ENCODE measurements around the gene SPRY4. TPM values are rescaled to one million over a fixed set of nuclear protein-coding genes. Genes with fewer than 3 reads are reported as not detected.

The SPRY4 gene
- total and polyA plus RNA-seq, 4 donors, result 2.7 to 9.6 (median 4.9) TPM

DNA sequence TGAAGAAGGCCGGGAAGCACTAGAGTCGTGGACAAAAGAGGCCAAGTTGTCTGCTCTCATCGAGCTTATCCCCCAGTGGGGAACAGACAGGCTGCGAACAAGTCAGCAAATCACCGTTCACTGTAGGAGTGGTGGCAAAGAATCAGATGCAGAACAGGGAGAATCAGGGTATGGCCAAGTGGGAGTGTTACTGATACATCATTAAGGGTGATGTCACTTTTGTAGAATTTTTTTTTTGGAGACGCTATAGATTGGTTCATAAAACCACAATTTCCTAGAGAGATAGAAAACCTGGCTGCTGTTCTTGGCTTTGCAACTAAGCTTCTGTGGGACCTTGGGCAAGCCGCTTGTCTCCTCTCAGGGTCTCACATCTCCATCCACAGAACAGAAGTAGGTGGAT, 21.3 kb downstream of the SPRY4 start (continued):
- no peak for TF ChIP-seq ZBTB33 (IDR thresholded peaks at IDR 0.05)
- TF ChIP-seq, protein P1, sequence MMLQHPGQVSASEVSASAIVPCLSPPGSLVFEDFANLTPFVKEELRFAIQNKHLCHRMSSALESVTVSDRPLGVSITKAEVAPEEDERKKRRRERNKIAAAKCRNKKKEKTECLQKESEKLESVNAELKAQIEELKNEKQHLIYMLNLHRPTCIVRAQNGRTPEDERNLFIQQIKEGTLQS (IDR thresholded peaks at IDR 0.05), result no peak
- no peak for TF ChIP-seq JUND (IDR thresholded peaks at IDR 0.05)
- TF ChIP-seq TAF1 (conservative IDR thresholded peaks at IDR 0.05), result no peak
- TF ChIP-seq RXRA (IDR thresholded peaks at IDR 0.05), result no peak
- TF ChIP-seq GABPA (IDR thresholded peaks at IDR 0.05 in 1 of 2, conservative IDR thresholded peaks at IDR 0.05 in 1 of 2), result no peak
- TF ChIP-seq FOXA2 (IDR thresholded peaks at IDR 0.05), result no peak
- TF ChIP-seq EGR1 (IDR thresholded peaks at IDR 0.05; ENCODE audit: low read depth in 2 of 2), result no peak

DNA sequence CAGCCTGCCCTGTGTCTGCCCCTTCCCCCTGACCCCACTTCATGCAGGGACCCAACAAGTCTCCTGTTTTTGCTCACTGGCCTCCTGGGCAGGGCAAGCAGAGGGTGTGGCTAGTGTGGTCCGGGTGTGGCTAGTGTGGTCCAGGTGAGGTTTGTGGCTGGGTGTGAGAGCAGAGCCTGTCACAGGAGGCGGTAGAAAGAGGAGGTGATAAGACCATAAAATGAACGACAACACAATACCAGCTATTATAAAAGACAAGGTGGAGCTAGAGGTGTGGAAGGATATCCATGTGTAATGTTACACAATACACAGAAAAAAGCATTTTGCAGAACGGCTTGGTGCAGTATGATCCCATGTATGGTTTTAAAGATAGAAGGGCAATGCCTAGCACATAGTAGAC, 23.3 kb downstream of the SPRY4 start:
- no peaks in the 10 kb centered on the region for H3K27me3 ChIP-seq (ENCODE audit: control insufficient read depth in 4 of 4, insufficient read depth in 4 of 4, low read length in 3 of 4)
- 72% methylated on average over 4 of the region's 4 CpGs for WGBS
- no peak overlapping the region for H3K27ac ChIP-seq (ENCODE audit: low read depth in 1 of 2, low read length in 2 of 2)
- no peak overlapping the region for H3K4me3 ChIP-seq (ENCODE audit: low read depth in 1 of 3, low read length in 3 of 3)
- DNase-seq (ENCODE audit: low spot score), result no peak
- no peaks in the 10 kb centered on the region for H3K9me3 ChIP-seq (ENCODE audit: control insufficient read depth in 4 of 4, low read length in 3 of 4)
- H3K4me1 ChIP-seq (ENCODE audit: control insufficient read depth in 4 of 4, insufficient read depth in 4 of 4, low read length in 3 of 4), result no peaks in the 10 kb centered on the region
- no peaks in the 10 kb centered on the region for H3K36me3 ChIP-seq (ENCODE audit: control insufficient read depth in 4 of 4, insufficient read depth in 3 of 4, low read depth in 1 of 4, low read length in 3 of 4)
- TF ChIP-seq, protein P2, sequence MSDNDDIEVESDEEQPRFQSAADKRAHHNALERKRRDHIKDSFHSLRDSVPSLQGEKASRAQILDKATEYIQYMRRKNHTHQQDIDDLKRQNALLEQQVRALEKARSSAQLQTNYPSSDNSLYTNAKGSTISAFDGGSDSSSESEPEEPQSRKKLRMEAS (IDR thresholded peaks at IDR 0.05), result no peak
- TF ChIP-seq NR2F2 (IDR thresholded peaks at IDR 0.05) (no peak), SP1 (IDR thresholded peaks at IDR 0.05) (no peak), RAD21 (IDR thresholded peaks at IDR 0.05) (no peak), TAF1 (conservative IDR thresholded peaks at IDR 0.05) (no peak), GABPA (IDR thresholded peaks at IDR 0.05 in 1 of 2, conservative IDR thresholded peaks at IDR 0.05 in 1 of 2) (no peak), HNF4A (conservative IDR thresholded peaks at IDR 0.05) (no peak), EGR1 (IDR thresholded peaks at IDR 0.05; ENCODE audit: low read depth in 2 of 2) (no peak)
- TF ChIP-seq, protein P3, sequence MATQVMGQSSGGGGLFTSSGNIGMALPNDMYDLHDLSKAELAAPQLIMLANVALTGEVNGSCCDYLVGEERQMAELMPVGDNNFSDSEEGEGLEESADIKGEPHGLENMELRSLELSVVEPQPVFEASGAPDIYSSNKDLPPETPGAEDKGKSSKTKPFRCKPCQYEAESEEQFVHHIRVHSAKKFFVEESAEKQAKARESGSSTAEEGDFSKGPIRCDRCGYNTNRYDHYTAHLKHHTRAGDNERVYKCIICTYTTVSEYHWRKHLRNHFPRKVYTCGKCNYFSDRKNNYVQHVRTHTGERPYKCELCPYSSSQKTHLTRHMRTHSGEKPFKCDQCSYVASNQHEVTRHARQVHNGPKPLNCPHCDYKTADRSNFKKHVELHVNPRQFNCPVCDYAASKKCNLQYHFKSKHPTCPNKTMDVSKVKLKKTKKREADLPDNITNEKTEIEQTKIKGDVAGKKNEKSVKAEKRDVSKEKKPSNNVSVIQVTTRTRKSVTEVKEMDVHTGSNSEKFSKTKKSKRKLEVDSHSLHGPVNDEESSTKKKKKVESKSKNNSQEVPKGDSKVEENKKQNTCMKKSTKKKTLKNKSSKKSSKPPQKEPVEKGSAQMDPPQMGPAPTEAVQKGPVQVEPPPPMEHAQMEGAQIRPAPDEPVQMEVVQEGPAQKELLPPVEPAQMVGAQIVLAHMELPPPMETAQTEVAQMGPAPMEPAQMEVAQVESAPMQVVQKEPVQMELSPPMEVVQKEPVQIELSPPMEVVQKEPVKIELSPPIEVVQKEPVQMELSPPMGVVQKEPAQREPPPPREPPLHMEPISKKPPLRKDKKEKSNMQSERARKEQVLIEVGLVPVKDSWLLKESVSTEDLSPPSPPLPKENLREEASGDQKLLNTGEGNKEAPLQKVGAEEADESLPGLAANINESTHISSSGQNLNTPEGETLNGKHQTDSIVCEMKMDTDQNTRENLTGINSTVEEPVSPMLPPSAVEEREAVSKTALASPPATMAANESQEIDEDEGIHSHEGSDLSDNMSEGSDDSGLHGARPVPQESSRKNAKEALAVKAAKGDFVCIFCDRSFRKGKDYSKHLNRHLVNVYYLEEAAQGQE (IDR thresholded peaks at IDR 0.05), result no peak
- H3K9ac ChIP-seq (ENCODE audit: low read depth in 1 of 2, low read length in 2 of 2), result no peak overlapping the region

GRCh38 chr5:142300677-142301076, 24.1 kb downstream of the SPRY4 start:
- no peak overlapping the region for H3K9ac ChIP-seq (ENCODE audit: low read depth in 1 of 2, low read length in 2 of 2)
- no peaks in the 10 kb centered on the region for H3K36me3 ChIP-seq (ENCODE audit: control insufficient read depth in 4 of 4, insufficient read depth in 3 of 4, low read depth in 1 of 4, low read length in 3 of 4)
- no peak for DNase-seq (ENCODE audit: low spot score)
- no peak overlapping the region for H3K4me3 ChIP-seq (ENCODE audit: low read depth in 1 of 3, low read length in 3 of 3)
- WGBS, result 96% methylated on average over 8 of the region's 8 CpGs
- H3K27ac ChIP-seq (ENCODE audit: low read depth in 1 of 2, low read length in 2 of 2), result no peak overlapping the region
- H3K9me3 ChIP-seq (ENCODE audit: control insufficient read depth in 4 of 4, low read length in 3 of 4), result no peaks in the 10 kb centered on the region
- no peaks in the 10 kb centered on the region for H3K27me3 ChIP-seq (ENCODE audit: control insufficient read depth in 4 of 4, insufficient read depth in 4 of 4, low read length in 3 of 4)
- peaks cover 0 to 4% (median 0%) of the 10 kb centered on the region in 4 donors for H3K4me1 ChIP-seq (ENCODE audit: control insufficient read depth in 4 of 4, insufficient read depth in 4 of 4, low read length in 3 of 4)
- no peak for TF ChIP-seq HNF4A (conservative IDR thresholded peaks at IDR 0.05)
- TF ChIP-seq, protein P1 (IDR thresholded peaks at IDR 0.05), result no peak
- no peak for TF ChIP-seq ZBTB33 (IDR thresholded peaks at IDR 0.05)
- no peak for TF ChIP-seq FOXA1 (IDR thresholded peaks at IDR 0.05)
- no peak for TF ChIP-seq JUND (IDR thresholded peaks at IDR 0.05)
- TF ChIP-seq RXRA (IDR thresholded peaks at IDR 0.05), result no peak
- TF ChIP-seq, protein P4, sequence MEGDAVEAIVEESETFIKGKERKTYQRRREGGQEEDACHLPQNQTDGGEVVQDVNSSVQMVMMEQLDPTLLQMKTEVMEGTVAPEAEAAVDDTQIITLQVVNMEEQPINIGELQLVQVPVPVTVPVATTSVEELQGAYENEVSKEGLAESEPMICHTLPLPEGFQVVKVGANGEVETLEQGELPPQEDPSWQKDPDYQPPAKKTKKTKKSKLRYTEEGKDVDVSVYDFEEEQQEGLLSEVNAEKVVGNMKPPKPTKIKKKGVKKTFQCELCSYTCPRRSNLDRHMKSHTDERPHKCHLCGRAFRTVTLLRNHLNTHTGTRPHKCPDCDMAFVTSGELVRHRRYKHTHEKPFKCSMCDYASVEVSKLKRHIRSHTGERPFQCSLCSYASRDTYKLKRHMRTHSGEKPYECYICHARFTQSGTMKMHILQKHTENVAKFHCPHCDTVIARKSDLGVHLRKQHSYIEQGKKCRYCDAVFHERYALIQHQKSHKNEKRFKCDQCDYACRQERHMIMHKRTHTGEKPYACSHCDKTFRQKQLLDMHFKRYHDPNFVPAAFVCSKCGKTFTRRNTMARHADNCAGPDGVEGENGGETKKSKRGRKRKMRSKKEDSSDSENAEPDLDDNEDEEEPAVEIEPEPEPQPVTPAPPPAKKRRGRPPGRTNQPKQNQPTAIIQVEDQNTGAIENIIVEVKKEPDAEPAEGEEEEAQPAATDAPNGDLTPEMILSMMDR (IDR thresholded peaks at IDR 0.05; ENCODE audit: low read depth, low read length, missing input control), result no peak
- TF ChIP-seq TAF1 (conservative IDR thresholded peaks at IDR 0.05), result no peak
- no peak for TF ChIP-seq EGR1 (IDR thresholded peaks at IDR 0.05; ENCODE audit: low read depth in 2 of 2)
- TF ChIP-seq NR2F2 (IDR thresholded peaks at IDR 0.05), result no peak
- no peak for TF ChIP-seq GABPA (IDR thresholded peaks at IDR 0.05 in 1 of 2, conservative IDR thresholded peaks at IDR 0.05 in 1 of 2)
- TF ChIP-seq, protein P2 (IDR thresholded peaks at IDR 0.05), result no peak
- no peak for TF ChIP-seq HNF4G (IDR thresholded peaks at IDR 0.05)
- TF ChIP-seq YY1 (IDR thresholded peaks at IDR 0.05), result no peak
- TF ChIP-seq FOXA2 (IDR thresholded peaks at IDR 0.05), result no peak
- no peak for TF ChIP-seq SP1 (IDR thresholded peaks at IDR 0.05)
- no peak for TF ChIP-seq RAD21 (IDR thresholded peaks at IDR 0.05)

All from liver (tissue), 9 donors.